Large intestine (tissue), 3 donors: ENCODE results near the gene ZP3. TPM values are rescaled to one million over a fixed set of nuclear protein-coding genes. Genes with fewer than 3 reads are reported as not detected.
A peak's percentile ranks its signal among the peaks of the same experiment; 100 is the strongest.
"Not testable (repeated sequence)": the region's sequence is repeated elsewhere in the genome, so short reads cannot be mapped to it uniquely, and the experiment has no call there.

Experiments
- DNase-seq, 2 donors: peaks; one replicate each; pipeline versions ENCODE4 v3.0.0 to v3.0.0-alpha.2; 2013
- H3K27ac ChIP-seq: one replicate; pipeline ENCODE4 v1.5.1; 2013; ENCODE audit warnings: low read length
- H3K27me3 ChIP-seq: 2 replicates; pipeline ENCODE4 v1.6.1; 2013; ENCODE audit warnings: low read length; ENCODE audit not compliant: control insufficient read depth, insufficient read depth
- H3K36me3 ChIP-seq: 2 replicates; pipeline ENCODE4 v1.6.1; 2013; ENCODE audit warnings: low read length; ENCODE audit not compliant: control insufficient read depth, insufficient read depth
- H3K4me1 ChIP-seq: one replicate; pipeline ENCODE4 v1.6.1; 2013; ENCODE audit warnings: low read length; ENCODE audit not compliant: control insufficient read depth, insufficient read depth
- H3K4me3 ChIP-seq: one replicate; pipeline ENCODE4 v1.5.1; 2013; ENCODE audit warnings: low read length
- H3K9me3 ChIP-seq: one replicate; pipeline ENCODE4 v1.6.1; 2013; ENCODE audit warnings: mild to moderate bottlenecking, low read depth, low read length, moderate library complexity; ENCODE audit not compliant: control insufficient read depth
- WGBS: methylation state at CpG from one replicate; pipeline ENCODE4 v1.1.5; 2013; ENCODE audit warnings: low lambda C conversion rate; ENCODE audit not compliant: insufficient coverage; 5-methylcytosine and 5-hydroxymethylcytosine counted together
- polyA plus RNA-seq: library from polyadenylated mRNA; unstranded; fragments of 120-200 nt; gene quantifications from one replicate; pipeline ENCODE4 v1.2.1, GENCODE V29; 2013

ZP3 gene
- polyA plus RNA-seq, 1 donor: 2.9 TPM

DNA sequence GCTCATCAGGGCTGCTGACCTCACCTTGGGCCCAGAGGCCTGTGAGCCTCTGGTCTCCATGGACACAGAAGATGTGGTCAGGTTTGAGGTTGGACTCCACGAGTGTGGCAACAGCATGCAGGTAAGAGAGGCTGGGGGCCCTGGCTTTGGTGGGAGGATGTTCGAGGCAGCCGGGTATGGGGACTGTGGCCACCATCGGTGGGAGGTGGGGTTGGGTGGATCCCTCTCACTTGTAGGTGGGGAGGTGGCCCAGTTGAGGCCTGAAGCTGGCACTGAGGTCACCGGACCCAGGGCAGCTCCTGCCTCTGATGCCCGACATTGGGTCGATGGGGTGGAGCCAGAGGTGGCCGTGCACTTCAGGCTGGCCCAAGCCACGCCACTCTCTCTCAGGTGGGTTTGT lies 406 bp downstream of the ZP3 start:
- Histone ChIP-seq H3K27me3 (peaks cover 5% of the 10 kb centered on the region), H3K36me3 (no peaks in the 10 kb centered on the region), H3K4me3 (no peak overlapping the region), H3K9me3 (no peaks in the 10 kb centered on the region), H3K4me1 (peaks cover 7% of the 10 kb centered on the region), H3K27ac (no peak overlapping the region)
- WGBS: no CpG with 5 or more reads among the region's 9 CpGs
- no peak for DNase-seq

DNA sequence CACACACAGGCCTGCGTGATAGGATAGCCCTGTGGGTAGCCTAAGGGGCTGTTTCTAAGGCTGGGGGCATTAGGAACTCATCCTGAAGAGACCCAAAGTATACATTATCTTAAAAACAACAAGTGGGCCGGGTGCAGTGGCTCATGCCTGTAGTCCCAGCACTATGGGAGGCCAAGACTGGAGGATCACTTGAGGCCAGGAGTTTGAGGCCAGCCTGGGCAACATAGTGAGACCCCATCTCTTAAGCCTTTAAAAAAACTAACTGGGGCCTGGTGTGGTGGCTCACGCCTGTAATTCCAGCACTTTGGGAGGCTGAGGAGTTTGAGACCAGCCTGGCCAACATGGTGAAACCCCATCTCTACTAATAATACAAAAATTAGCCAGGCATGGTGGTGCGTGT lies 808 bp downstream of the ZP3 start:
- not testable (repeated sequence) for H3K4me1 ChIP-seq, H3K27ac ChIP-seq, H3K36me3 ChIP-seq, H3K9me3 ChIP-seq, H3K27me3 ChIP-seq, H3K4me3 ChIP-seq, DNase-seq
- WGBS: no CpG with 5 or more reads among the region's 4 CpGs

GRCh38 chr7:76426246-76426645 lies 1.5 kb downstream of the ZP3 start:
- no peaks in the 10 kb centered on the region for H3K9me3 ChIP-seq
- H3K27ac ChIP-seq: no peak overlapping the region
- no peaks in the 10 kb centered on the region for H3K36me3 ChIP-seq
- peaks cover 5% of the 10 kb centered on the region for H3K27me3 ChIP-seq
- peaks cover 7% of the 10 kb centered on the region for H3K4me1 ChIP-seq
- WGBS: no CpG with 5 or more reads among the region's 4 CpGs
- H3K4me3 ChIP-seq: no peak overlapping the region
- peak in 1 of 2 donors; percentile 38 for DNase-seq

DNA sequence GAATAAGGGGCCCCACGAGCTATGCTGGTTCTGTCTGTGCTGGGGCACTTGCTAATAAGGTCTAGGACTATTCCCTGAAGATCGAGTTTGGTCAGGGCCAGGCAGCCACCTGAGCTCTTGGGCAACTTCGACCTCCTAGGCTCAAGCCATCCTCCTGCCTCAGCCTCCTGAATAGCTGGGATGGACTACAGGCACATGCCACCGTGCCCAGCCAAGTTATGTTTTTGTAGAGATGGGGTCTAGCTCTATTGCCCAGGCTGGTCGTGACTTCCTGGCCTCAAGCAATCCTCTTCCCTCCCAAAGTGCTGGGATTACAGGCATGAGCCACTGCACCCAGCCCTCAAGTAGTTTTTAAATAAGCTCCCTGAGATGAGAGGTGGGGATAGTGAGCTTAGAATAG lies 2.9 kb downstream of the ZP3 start:
- Histone ChIP-seq H3K36me3 (no peaks in the 10 kb centered on the region), H3K27me3 (peaks cover 5% of the 10 kb centered on the region), H3K4me1 (peaks cover 7% of the 10 kb centered on the region), H3K27ac (no peak overlapping the region), H3K4me3 (no peak overlapping the region), H3K9me3 (no peaks in the 10 kb centered on the region)
- no CpG with 5 or more reads among the region's 5 CpGs for WGBS
- peak in 1 of 2 donors; percentile 55 for DNase-seq

GRCh38 chr7:76428149-76428823 lies 3.5 kb downstream of the ZP3 start:
- no CpG with 5 or more reads among the region's 13 CpGs for WGBS
- DNase-seq: no peak
- Histone ChIP-seq H3K36me3 (no peaks in the 10 kb centered on the region), H3K4me3 (no peak overlapping the region), H3K9me3 (no peaks in the 10 kb centered on the region), H3K27me3 (peaks cover 2% of the 10 kb centered on the region), H3K27ac (no peak overlapping the region), H3K4me1 (peaks cover 7% of the 10 kb centered on the region)

GRCh38 chr7:76428868-76429805 lies 4.4 kb downstream of the ZP3 start:
- Histone ChIP-seq H3K9me3 (no peaks in the 10 kb centered on the region), H3K36me3 (no peaks in the 10 kb centered on the region), H3K27me3 (no peaks in the 10 kb centered on the region), H3K4me1 (peaks cover 7% of the 10 kb centered on the region), H3K4me3 (no peak overlapping the region), H3K27ac (no peak overlapping the region)
- no CpG with 5 or more reads among the region's 18 CpGs for WGBS
- peak in 1 of 2 donors; percentile 52 for DNase-seq

GRCh38 chr7:76430211-76430610 lies 5.5 kb downstream of the ZP3 start:
- Histone ChIP-seq H3K36me3 (no peaks in the 10 kb centered on the region), H3K4me3 (no peak overlapping the region), H3K27me3 (no peaks in the 10 kb centered on the region), H3K9me3 (no peaks in the 10 kb centered on the region), H3K27ac (no peak overlapping the region), H3K4me1 (peaks cover 7% of the 10 kb centered on the region)
- no peak for DNase-seq
- whole genome bisulfite sequencing: no CpG with 5 or more reads among the region's 9 CpGs

DNA sequence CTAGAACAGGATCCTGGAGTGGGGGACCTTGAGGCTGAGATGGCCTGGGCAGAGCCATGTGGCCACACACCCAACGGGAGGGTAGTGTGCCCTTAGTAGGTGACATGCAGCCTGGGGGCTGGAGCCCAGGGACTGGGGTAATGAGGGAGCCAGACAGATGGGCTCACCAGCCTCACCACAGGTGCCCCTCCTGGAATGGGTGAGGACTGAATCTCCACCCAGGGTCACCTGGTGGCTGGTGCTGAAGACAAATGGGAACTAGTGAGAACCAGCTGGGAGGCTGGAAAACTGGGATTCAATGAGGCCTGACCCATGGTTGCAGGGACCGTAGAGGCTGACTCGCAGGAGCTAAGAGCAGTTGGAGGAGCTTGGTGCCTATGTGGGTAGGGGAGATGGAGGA lies 6.1 kb downstream of the ZP3 start:
- Histone ChIP-seq H3K27ac (no peak overlapping the region), H3K9me3 (no peaks in the 10 kb centered on the region), H3K4me1 (peaks cover 7% of the 10 kb centered on the region), H3K27me3 (no peaks in the 10 kb centered on the region), H3K4me3 (no peak overlapping the region), H3K36me3 (no peaks in the 10 kb centered on the region)
- no peak for DNase-seq
- WGBS: no CpG with 5 or more reads among the region's 3 CpGs

- H3K9me3 ChIP-seq, H3K36me3 ChIP-seq, H3K4me1 ChIP-seq, H3K27ac ChIP-seq, H3K4me3 ChIP-seq, H3K27me3 ChIP-seq: not testable (repeated sequence)
- no CpG with 5 or more reads among the region's 2 CpGs for WGBS
- DNase-seq: peak; percentile 42 to 57
Observed at GRCh38 chr7:76437873-76438272, 13.1 kb downstream of the ZP3 start.

DNA sequence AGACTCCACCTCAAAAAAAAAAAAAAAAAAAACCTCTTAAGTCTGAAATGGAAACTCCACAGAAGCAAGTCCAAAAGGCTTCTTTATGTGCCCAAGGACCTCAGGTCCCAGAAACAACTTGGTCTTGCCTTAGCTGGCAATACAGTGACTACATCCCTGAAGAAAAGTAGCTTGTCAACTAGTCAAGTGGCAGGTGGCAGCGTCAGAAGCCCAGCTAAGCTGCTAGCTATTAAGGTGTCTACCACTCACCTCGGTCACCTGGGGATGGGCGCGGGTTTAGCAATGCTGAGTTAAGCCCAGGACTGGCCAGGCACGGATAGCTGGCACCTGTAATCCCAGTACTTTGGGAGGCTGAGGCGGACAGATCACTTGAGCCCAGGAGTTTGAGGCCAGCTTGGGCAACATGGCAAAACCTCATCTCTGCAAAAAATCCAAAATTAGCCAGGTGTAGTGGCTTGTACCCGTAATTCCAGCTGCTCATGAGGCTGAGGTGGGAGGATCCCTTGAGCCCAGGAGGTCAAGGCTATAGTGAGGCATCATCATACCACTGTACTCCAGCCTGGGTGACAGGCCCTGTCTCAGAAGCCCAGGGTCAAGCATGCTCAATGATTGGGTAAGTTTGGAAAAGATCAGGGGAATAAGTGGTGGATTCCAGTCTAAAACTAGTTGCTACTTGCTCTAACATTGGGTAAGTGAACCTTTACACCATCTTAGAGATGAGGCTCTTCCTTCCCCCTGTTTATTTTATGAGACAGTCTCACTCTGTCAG lies 14.6 kb downstream of the ZP3 start:
- H3K27ac ChIP-seq, H3K27me3 ChIP-seq, H3K36me3 ChIP-seq, H3K9me3 ChIP-seq, DNase-seq, H3K4me3 ChIP-seq, H3K4me1 ChIP-seq: not testable (repeated sequence)
- WGBS: no CpG with 5 or more reads among the region's 7 CpGs
